ENCODE data around the gene MYEF2. TPM values are rescaled to one million over a fixed set of nuclear protein-coding genes. Genes with fewer than 3 reads are reported as not detected.

Gene MYEF2
- total and polyA plus RNA-seq, 2 of the 13 experiments (the other 11 are each of a cell fraction or from before 2014, with no cell fraction given) = 10.3 to 10.5 TPM

- in situ Hi-C loops (cut with HindIII; ENCODE audit: extremely low pct_ligation_motif_present, low pct_unique_long_range_greater_than_20kb) = no loop called here
- Histone ChIP-seq H3K9me3 (ENCODE audit: low read length) (no peaks in the 10 kb centered on the region), H3K4me2 (ENCODE audit: low read depth, low read length) (no peak overlapping the region), H3K4me3 (replicated peaks in 1 of 3; ENCODE audit: insufficient read depth in 1 of 3, low read depth in 2 of 3, low read length in 3 of 3) (no peak overlapping the region), H3K27ac (ENCODE audit: extremely low read length, insufficient read depth, low read length) (no peak overlapping the region), H3K27me3 (ENCODE audit: control insufficient read depth in 1 of 2, insufficient read depth in 2 of 2, low read length in 2 of 2) (no peaks in the 10 kb centered on the region), H3K36me3 (replicated peaks in 1 of 2; ENCODE audit: control insufficient read depth in 1 of 2, insufficient read depth in 2 of 2, low read length in 2 of 2) (no peaks in the 10 kb centered on the region), H3K4me1 (ENCODE audit: insufficient read depth, low read length) (no peaks in the 10 kb centered on the region), H3K79me2 (ENCODE audit: insufficient read depth, low read length) (no peaks in the 10 kb centered on the region), H3K9ac (ENCODE audit: insufficient read depth, low read depth, low read length) (no peak overlapping the region), H2AFZ (ENCODE audit: low read length) (no peak overlapping the region), H4K20me1 (ENCODE audit: insufficient read depth, low read length) (no peaks in the 10 kb centered on the region)
- DNase-seq (ENCODE audit: low spot score) = no peak
- FAIRE-seq = no peak
- intact Hi-C loops (cut with micrococcal nuclease; ENCODE audit: unreplicated experiment) = no loop called here
- CTCF ChIA-PET (ENCODE audit: low intra/inter-chr PET ratio, low total read pairs) = no interaction called here
- POLR2A ChIA-PET = no interaction called here
- ATAC-seq = no peak
- TF ChIP-seq TCF7L2 (IDR thresholded peaks at IDR 0.05; ENCODE audit: low read depth, low read length) (no peak), ATF6 (CRISPR knock-in tag; conservative IDR thresholded peaks at IDR 0.05) (no peak), ETV5 (CRISPR knock-in tag; IDR thresholded peaks at IDR 0.05; ENCODE audit: borderline replicate concordance) (no peak), ZSCAN12 (CRISPR knock-in tag; IDR thresholded peaks at IDR 0.05) (no peak), ZNF30 (CRISPR knock-in tag; IDR thresholded peaks at IDR 0.05) (no peak), POGZ (CRISPR knock-in tag; IDR thresholded peaks at IDR 0.05) (no peak), ZBTB4 (CRISPR knock-in tag; IDR thresholded peaks at IDR 0.05; ENCODE audit: borderline replicate concordance) (no peak), ZNF335 (CRISPR knock-in tag; IDR thresholded peaks at IDR 0.05) (no peak)
- TF ChIP-seq, protein P1, sequence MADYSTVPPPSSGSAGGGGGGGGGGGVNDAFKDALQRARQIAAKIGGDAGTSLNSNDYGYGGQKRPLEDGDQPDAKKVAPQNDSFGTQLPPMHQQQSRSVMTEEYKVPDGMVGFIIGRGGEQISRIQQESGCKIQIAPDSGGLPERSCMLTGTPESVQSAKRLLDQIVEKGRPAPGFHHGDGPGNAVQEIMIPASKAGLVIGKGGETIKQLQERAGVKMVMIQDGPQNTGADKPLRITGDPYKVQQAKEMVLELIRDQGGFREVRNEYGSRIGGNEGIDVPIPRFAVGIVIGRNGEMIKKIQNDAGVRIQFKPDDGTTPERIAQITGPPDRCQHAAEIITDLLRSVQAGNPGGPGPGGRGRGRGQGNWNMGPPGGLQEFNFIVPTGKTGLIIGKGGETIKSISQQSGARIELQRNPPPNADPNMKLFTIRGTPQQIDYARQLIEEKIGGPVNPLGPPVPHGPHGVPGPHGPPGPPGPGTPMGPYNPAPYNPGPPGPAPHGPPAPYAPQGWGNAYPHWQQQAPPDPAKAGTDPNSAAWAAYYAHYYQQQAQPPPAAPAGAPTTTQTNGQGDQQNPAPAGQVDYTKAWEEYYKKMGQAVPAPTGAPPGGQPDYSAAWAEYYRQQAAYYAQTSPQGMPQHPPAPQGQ (CRISPR knock-in tag; IDR thresholded peaks at IDR 0.05; ENCODE audit: borderline replicate concordance) = no peak
- TF ChIP-seq, protein P2, sequence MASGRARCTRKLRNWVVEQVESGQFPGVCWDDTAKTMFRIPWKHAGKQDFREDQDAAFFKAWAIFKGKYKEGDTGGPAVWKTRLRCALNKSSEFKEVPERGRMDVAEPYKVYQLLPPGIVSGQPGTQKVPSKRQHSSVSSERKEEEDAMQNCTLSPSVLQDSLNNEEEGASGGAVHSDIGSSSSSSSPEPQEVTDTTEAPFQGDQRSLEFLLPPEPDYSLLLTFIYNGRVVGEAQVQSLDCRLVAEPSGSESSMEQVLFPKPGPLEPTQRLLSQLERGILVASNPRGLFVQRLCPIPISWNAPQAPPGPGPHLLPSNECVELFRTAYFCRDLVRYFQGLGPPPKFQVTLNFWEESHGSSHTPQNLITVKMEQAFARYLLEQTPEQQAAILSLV (CRISPR knock-in tag; IDR thresholded peaks at IDR 0.05; ENCODE audit: borderline replicate concordance) = no peak
- no TSS peak for BruUV-seq (replicated peaks)
Measured at GRCh38 chr15:48147358-48147757, 30.7 kb downstream of the MYEF2 start.
